Natural killer cell (primary cell): Measurements from ENCODE around the gene ATP11C. TPM values are rescaled to one million over a fixed set of nuclear protein-coding genes. Genes with fewer than 3 reads are reported as not detected.

Experiments
- ATAC-seq, 3 donors: fragments of 150-1000 bp in 2 of 3; fragments of 200-7000 bp in 1 of 3; cut with Tn5 transposase; 1 replicate in 1 of 3; 2 replicates in 2 of 3; pipeline ENCODE4 v1.10.0; 2021; ENCODE audit warnings: mild to moderate bottlenecking in 2 of 3, moderate library complexity in 2 of 3
- DNase-seq, 2 donors: peaks; one replicate each; pipeline versions ENCODE4 v3.0.0 to v3.0.0-alpha.2; 2013 to 2021; ENCODE audit warnings: mixed read lengths in 1 of 2
- H3K27ac ChIP-seq: one replicate; pipeline ENCODE4 v1.5.1; 2013; ENCODE audit warnings: mild to moderate bottlenecking, low read length
- H3K27me3 ChIP-seq: one replicate; pipeline ENCODE4 v1.6.1; 2013; ENCODE audit warnings: low read length; ENCODE audit not compliant: control insufficient read depth, insufficient read depth
- H3K36me3 ChIP-seq: one replicate; pipeline ENCODE4 v1.6.1; 2013; ENCODE audit warnings: low read length; ENCODE audit not compliant: control insufficient read depth, insufficient read depth
- H3K4me1 ChIP-seq: one replicate; pipeline ENCODE4 v1.6.1; 2013; ENCODE audit warnings: low read length; ENCODE audit not compliant: control insufficient read depth, insufficient read depth
- H3K4me3 ChIP-seq: one replicate; pipeline ENCODE4 v1.5.1; 2013; ENCODE audit warnings: low read length
- H3K9me3 ChIP-seq: one replicate; pipeline ENCODE4 v1.6.1; 2013; ENCODE audit warnings: low read length; ENCODE audit not compliant: control insufficient read depth, insufficient read depth
- H3K27ac Mint-ChIP-seq, 2 donors: one replicate each; pipeline ENCODE4 v1.8.0; 2022; ENCODE audit warnings: mild to moderate bottlenecking in 2 of 2, mixed read lengths in 2 of 2, moderate library complexity in 1 of 2
- H3K27me3 Mint-ChIP-seq, 2 donors: one replicate each; pipeline ENCODE4 v1.8.0; 2022; ENCODE audit warnings: low read depth in 2 of 2, mixed read lengths in 2 of 2
- H3K36me3 Mint-ChIP-seq: one replicate; pipeline ENCODE4 v1.8.0; 2022; ENCODE audit warnings: mixed read lengths
- H3K4me1 Mint-ChIP-seq, 2 donors: one replicate each; pipeline ENCODE4 v1.8.0; 2022; ENCODE audit warnings: mixed read lengths in 2 of 2
- H3K4me3 Mint-ChIP-seq: one replicate; pipeline ENCODE4 v1.8.0; 2022; ENCODE audit warnings: mild to moderate bottlenecking, moderate library complexity, mixed read lengths
- H3K9me3 Mint-ChIP-seq, 2 donors: one replicate each; pipeline ENCODE4 v1.8.0; 2022; ENCODE audit warnings: mixed read lengths in 2 of 2
- CTCF ChIP-seq: fragments of 200-600 bp; IDR thresholded peaks from one replicate; pipeline ENCODE4 v1.8.0; 2022; ENCODE audit warnings: antibody characterized with exemption
- WGBS: methylation state at CpG from one replicate; pipeline ENCODE4 v1.1.7; 2013; ENCODE audit warnings: missing lambda C conversion rate; ENCODE audit not compliant: insufficient coverage; 5-methylcytosine and 5-hydroxymethylcytosine counted together
- intact Hi-C: fragments of 100-400 bp; cut with micrococcal nuclease; formaldehyde crosslinking; loops from one replicate; pipeline ENCODE4 v1.14.2; 2022
- total RNA-seq, 4 donors: library from RNA; stranded (reverse); fragments of 120-200 nt in 1 of 4; gene quantifications; one replicate each; pipeline versions ENCODE4 v1.2.3 to v1.2.4, GENCODE V29; 2013 to 2022

The ATP11C gene
- total RNA-seq, 3 donors from 2014 or later (not counting 1 experiment from before 2014, with no cell fraction given) = 20.0 to 24.3 (median 24.0) TPM

- Histone ChIP-seq H3K27ac (no peak overlapping the region), H3K4me3 (no peak overlapping the region), H3K9me3 (no peaks in the 10 kb centered on the region), H3K27me3 (no peaks in the 10 kb centered on the region), H3K4me1 (no peaks in the 10 kb centered on the region), H3K36me3 (no peaks in the 10 kb centered on the region)
- intact Hi-C loops = no loop called here
- no peaks in the 10 kb centered on the region for H3K36me3 Mint-ChIP-seq
- H3K27ac Mint-ChIP-seq = no peak overlapping the region
- no peak overlapping the region for H3K4me3 Mint-ChIP-seq
- TF ChIP-seq CTCF = no peak
- H3K27me3 Mint-ChIP-seq = no peaks in the 10 kb centered on the region
- H3K4me1 Mint-ChIP-seq = peaks cover 21 to 33% of the 10 kb centered on the region in 2 donors
- DNase-seq = no peak
- no peak for ATAC-seq
- no CpG with 5 or more reads among the region's 1 CpG for WGBS
- no peaks in the 10 kb centered on the region for H3K9me3 Mint-ChIP-seq
Observed at GRCh38 chrX:139920316-139920715, 12.5 kb downstream of the ATP11C start.

- no peaks in the 10 kb centered on the region for H3K27me3 Mint-ChIP-seq
- no peaks in the 10 kb centered on the region for H3K36me3 Mint-ChIP-seq
- TF ChIP-seq CTCF = no peak
- Histone ChIP-seq H3K4me1 (no peaks in the 10 kb centered on the region), H3K27me3 (no peaks in the 10 kb centered on the region), H3K9me3 (no peaks in the 10 kb centered on the region), H3K4me3 (no peak overlapping the region), H3K36me3 (no peaks in the 10 kb centered on the region), H3K27ac (no peak overlapping the region)
- no peak overlapping the region for H3K4me3 Mint-ChIP-seq
- no peaks in the 10 kb centered on the region for H3K9me3 Mint-ChIP-seq
- H3K4me1 Mint-ChIP-seq = peaks cover 10 to 22% of the 10 kb centered on the region in 2 donors
- no peak for ATAC-seq
- WGBS = 80% methylated on average over 1 of the region's 1 CpG
- no peak overlapping the region for H3K27ac Mint-ChIP-seq
- intact Hi-C loops = no loop called here
- no peak for DNase-seq
Observed at GRCh38 chrX:139914421-139914820, 18.4 kb downstream of the ATP11C start.

GRCh38 chrX:139909712-139910111, 23.1 kb downstream of the ATP11C start:
- no peaks in the 10 kb centered on the region for H3K36me3 Mint-ChIP-seq
- Histone ChIP-seq H3K36me3 (no peaks in the 10 kb centered on the region), H3K4me1 (peaks cover 2% of the 10 kb centered on the region), H3K4me3 (no peak overlapping the region), H3K27me3 (no peaks in the 10 kb centered on the region), H3K27ac (no peak overlapping the region), H3K9me3 (no peaks in the 10 kb centered on the region)
- no peak overlapping the region for H3K27ac Mint-ChIP-seq
- DNase-seq = no peak
- intact Hi-C loops = no loop called here
- H3K4me3 Mint-ChIP-seq = no peak overlapping the region
- H3K4me1 Mint-ChIP-seq = peaks cover 0 to 29% of the 10 kb centered on the region in 2 donors
- no peak for ATAC-seq
- H3K27me3 Mint-ChIP-seq = no peaks in the 10 kb centered on the region
- no peak for TF ChIP-seq CTCF
- no CpG with 5 or more reads among the region's 3 CpGs for WGBS
- no peaks in the 10 kb centered on the region for H3K9me3 Mint-ChIP-seq

GRCh38 chrX:139907078-139907477, 25.8 kb downstream of the ATP11C start:
- no peak overlapping the region for H3K4me3 ChIP-seq
- peaks cover 0 to 31% of the 10 kb centered on the region in 2 donors for H3K4me1 Mint-ChIP-seq
- H3K27me3 Mint-ChIP-seq = no peaks in the 10 kb centered on the region
- intact Hi-C loops = no loop called here
- ATAC-seq = no peak
- no peak for DNase-seq
- H3K9me3 Mint-ChIP-seq = no peaks in the 10 kb centered on the region
- no peaks in the 10 kb centered on the region for H3K36me3 Mint-ChIP-seq
- 98% methylated on average over 3 of the region's 3 CpGs for WGBS
- TF ChIP-seq CTCF = no peak
- peak overlapping the region in 1 of 2 donors; percentile 42 for H3K27ac Mint-ChIP-seq
- no peaks in the 10 kb centered on the region for H3K27me3 ChIP-seq
- H3K36me3 ChIP-seq = no peaks in the 10 kb centered on the region
- H3K4me3 Mint-ChIP-seq = no peak overlapping the region
- H3K9me3 ChIP-seq = no peaks in the 10 kb centered on the region
- no peak overlapping the region for H3K27ac ChIP-seq
- H3K4me1 ChIP-seq = peaks cover 2% of the 10 kb centered on the region
